Breast epithelium (tissue), 4 donors: ENCODE measurements around the gene MAPT. TPM values are rescaled to one million over a fixed set of nuclear protein-coding genes. Genes with fewer than 3 reads are reported as not detected.

Source experiments
- DNase-seq, 2 donors: peaks; one replicate each; pipeline ENCODE4 v3.0.0-alpha.2; 2019; ENCODE audit warnings: low spot score in 2 of 2
- H3K27ac ChIP-seq, 2 donors: fragments of 200-600 bp; sonication (generic) in 1 of 2; one replicate each; pipeline ENCODE4 v1.5.1; 2016 to 2019; ENCODE audit warnings: mild to moderate bottlenecking in 1 of 2
- H3K27me3 ChIP-seq, 2 donors: fragments of 200-600 bp; sonication (generic) in 1 of 2; one replicate each; pipeline versions ENCODE4 v1.5.1 to v1.6.0; 2017 to 2019; ENCODE audit warnings: control low read depth in 1 of 2, mild to moderate bottlenecking in 1 of 2
- H3K36me3 ChIP-seq: fragments of 200-600 bp; one replicate; pipeline ENCODE4 v1.5.1; 2019
- H3K4me1 ChIP-seq, 2 donors: fragments of 200-600 bp; sonication (generic); one replicate each; pipeline ENCODE4 v1.5.1; 2016 to 2019; ENCODE audit warnings: control low read depth in 1 of 2
- H3K4me3 ChIP-seq, 3 donors: fragments of 200-600 bp; sonication (generic); 1 replicate in 2 of 3; 2 replicates in 1 of 3; pipeline ENCODE4 v1.5.1; 2016 to 2019; ENCODE audit warnings: mild to moderate bottlenecking in 3 of 3, moderate library complexity in 2 of 3
- H3K9me3 ChIP-seq, 2 donors: fragments of 200-600 bp; sonication (generic) in 1 of 2; one replicate each; pipeline ENCODE4 v1.5.1; 2016 to 2019; ENCODE audit warnings: control low read depth in 1 of 2
- CTCF ChIP-seq, 3 donors: fragments of 450-650 bp; IDR thresholded peaks; one replicate each; pipeline ENCODE4 v1.5.1; 2016 to 2017; ENCODE audit warnings: antibody characterized with exemption in 3 of 3, mild to moderate bottlenecking in 3 of 3, moderate library complexity in 3 of 3
- POLR2A ChIP-seq: fragments of 450-650 bp; IDR thresholded peaks from one replicate; pipeline ENCODE4 v1.6.1; 2016; ENCODE audit warnings: antibody characterized with exemption, mild to moderate bottlenecking, moderate library complexity
- POLR2AphosphoS5 ChIP-seq, 3 donors: sonication (generic); formaldehyde crosslinking; IDR thresholded peaks; one replicate each; pipeline ENCODE4 v1.6.1; 2017; ENCODE audit warnings: antibody characterized with exemption in 3 of 3
- intact Hi-C: fragments of 100-400 bp; cut with DNase I; formaldehyde crosslinking; loops from one replicate; pipeline ENCODE4 v1.15.1; 2023; ENCODE audit warnings: low total_unique reads
- total RNA-seq, 3 donors: library from RNA; depleted of rRNA; stranded (reverse); fragments of >200 nt; gene quantifications; one replicate each; pipeline ENCODE4 v1.1.0, GENCODE V29; 2016

MAPT gene
- total RNA-seq, 3 donors from 2014 or later = 9.9 to 15.1 (median 12.4) TPM

DNA sequence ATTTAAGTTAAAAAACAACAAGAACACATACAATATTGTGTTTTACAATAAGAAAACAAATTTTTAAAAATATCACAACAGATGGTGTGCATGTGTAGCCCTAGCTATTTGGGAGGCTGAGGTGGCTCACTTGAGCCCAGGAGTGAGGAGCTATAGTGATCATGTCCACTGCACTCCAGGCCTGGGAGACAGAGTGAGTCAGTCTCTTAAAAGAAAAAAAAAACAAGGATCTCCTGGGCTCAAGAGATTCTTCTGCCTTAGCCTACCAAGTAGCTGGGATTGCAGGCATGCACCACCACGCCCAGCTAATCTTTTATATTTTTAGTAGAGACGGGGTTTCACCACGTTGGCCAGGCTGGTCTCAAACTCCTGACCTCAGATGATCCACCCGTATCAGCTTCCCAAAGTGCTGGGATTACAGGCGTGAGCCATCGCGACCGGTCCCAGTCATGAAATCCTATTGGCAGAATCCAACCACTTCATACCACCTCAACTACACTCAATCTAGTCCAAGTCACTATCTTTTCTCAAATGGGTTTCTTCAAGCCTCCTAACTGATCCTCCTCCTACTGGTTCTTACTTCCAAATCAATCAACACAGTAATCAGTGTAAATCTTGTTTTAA is 159.7 kb downstream of the MAPT start:
- Histone ChIP-seq H3K4me3 (no peak overlapping the region), H3K27ac (no peak overlapping the region), H3K27me3 (no peaks in the 10 kb centered on the region), H3K9me3 (no peaks in the 10 kb centered on the region), H3K36me3 (no peaks in the 10 kb centered on the region), H3K4me1 (no peaks in the 10 kb centered on the region)
- intact Hi-C loops = no loop called here
- no peak for DNase-seq
- TF ChIP-seq POLR2A (no peak), CTCF (IDR thresholded peaks at IDR 0.05) (no peak), POLR2AphosphoS5 (IDR thresholded peaks at IDR 0.05) (no peak)

GRCh38 chr17:46056800-46057304 is 162.5 kb downstream of the MAPT start:
- intact Hi-C loops = no loop called here
- TF ChIP-seq CTCF (IDR thresholded peaks at IDR 0.05) (no peak), POLR2A (no peak), POLR2AphosphoS5 (IDR thresholded peaks at IDR 0.05) (peak in 1 of 3 donors; percentile 44)
- no peaks in the 10 kb centered on the region for H3K9me3 ChIP-seq

DNA sequence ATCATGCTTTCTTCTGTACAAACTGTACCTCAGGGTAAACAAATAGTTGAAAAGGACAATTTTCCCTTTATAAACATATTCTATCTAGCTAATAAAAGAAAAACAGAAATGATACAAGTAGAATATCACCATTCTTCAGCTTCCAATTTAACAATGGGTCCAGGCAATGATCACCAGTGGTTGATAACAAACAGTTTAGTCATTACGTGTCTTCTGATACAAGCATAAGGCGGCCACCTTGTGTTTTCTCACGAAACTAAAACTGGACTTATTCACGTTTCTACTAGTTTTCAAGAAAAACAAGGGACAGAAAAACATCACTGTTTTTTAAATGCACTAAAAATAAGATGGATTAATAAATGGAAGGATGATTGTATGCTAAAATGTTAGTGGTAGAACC is 163.0 kb downstream of the MAPT start:
- Histone ChIP-seq H3K9me3 (no peaks in the 10 kb centered on the region), H3K4me3 (no peak overlapping the region), H3K36me3 (no peaks in the 10 kb centered on the region), H3K27ac (peak overlapping the region in 1 of 2 donors; percentile 12), H3K4me1 (no peaks in the 10 kb centered on the region), H3K27me3 (no peaks in the 10 kb centered on the region)
- DNase-seq = no peak
- TF ChIP-seq POLR2AphosphoS5 (IDR thresholded peaks at IDR 0.05) = no peak
- no peak for TF ChIP-seq POLR2A
- no peak for TF ChIP-seq CTCF (IDR thresholded peaks at IDR 0.05)
- intact Hi-C loops = no loop called here

More at GRCh38 chr17:46056800-46057304, 162.5 kb downstream of the MAPT start:
- no peak for DNase-seq
- peak overlapping the region in 1 of 2 donors; percentile 30 for H3K27ac ChIP-seq
- no peak overlapping the region for H3K4me3 ChIP-seq
- no peaks in the 10 kb centered on the region for H3K4me1 ChIP-seq
- no peaks in the 10 kb centered on the region for H3K36me3 ChIP-seq
- no peaks in the 10 kb centered on the region for H3K27me3 ChIP-seq

DNA sequence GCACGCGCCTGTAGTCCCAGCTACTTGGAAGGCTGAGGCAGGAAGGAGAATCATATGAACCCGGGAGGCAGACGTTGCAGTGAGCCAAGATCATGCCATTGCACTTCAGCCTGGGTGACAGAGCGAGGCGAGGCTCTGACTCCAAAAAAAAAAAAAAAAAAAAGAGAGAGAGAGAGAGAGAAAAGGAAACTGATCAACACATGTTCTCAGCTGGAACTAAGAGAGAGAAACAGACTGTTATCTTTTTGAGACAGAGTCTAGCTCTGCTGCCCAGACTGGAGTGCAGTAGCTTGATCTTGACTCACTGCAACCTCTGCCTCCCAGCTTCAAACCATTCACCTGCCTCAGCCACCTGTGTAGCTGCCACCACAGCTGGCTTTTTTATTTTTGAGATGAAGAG is 165.1 kb downstream of the MAPT start:
- Histone ChIP-seq H3K27me3 (no peaks in the 10 kb centered on the region), H3K9me3 (no peaks in the 10 kb centered on the region), H3K4me1 (no peaks in the 10 kb centered on the region), H3K36me3 (no peaks in the 10 kb centered on the region), H3K27ac (no peak overlapping the region), H3K4me3 (no peak overlapping the region)
- no peak for DNase-seq
- TF ChIP-seq POLR2A (no peak), POLR2AphosphoS5 (IDR thresholded peaks at IDR 0.05) (no peak)
- intact Hi-C loops = no loop called here

- Histone ChIP-seq H3K4me1 (no peaks in the 10 kb centered on the region), H3K4me3 (no peak overlapping the region), H3K27me3 (no peaks in the 10 kb centered on the region), H3K9me3 (no peaks in the 10 kb centered on the region), H3K27ac (no peak overlapping the region), H3K36me3 (no peaks in the 10 kb centered on the region)
- no peak for DNase-seq
- intact Hi-C loops = no loop called here
- no peak for TF ChIP-seq CTCF (IDR thresholded peaks at IDR 0.05)
- no peak for TF ChIP-seq POLR2AphosphoS5 (IDR thresholded peaks at IDR 0.05)
- no peak for TF ChIP-seq POLR2A
Observed at GRCh38 chr17:46060461-46060860, 166.1 kb downstream of the MAPT start.
